H1 (cell line): ENCODE data around the gene ZNF618. TPM values are rescaled to one million over a fixed set of nuclear protein-coding genes. Genes with fewer than 3 reads are reported as not detected.

Experiments
- CTCF ChIA-PET: fragments of 300-600 bp; sonication (Branson Sonifier 250); formaldehyde crosslinking; loops from one replicate; lab custom pipeline; 2021; ENCODE audit not compliant: partially characterized antibody; lab: Charles Lee
- POLR2A ChIA-PET: fragments of 300-600 bp; sonication (Branson Sonifier 250); formaldehyde crosslinking; loops from one replicate; lab custom pipeline; 2021; ENCODE audit warnings: inconsistent platforms; ENCODE audit not compliant: partially characterized antibody; lab: Charles Lee
- DNase-seq, 2 experiments: peaks; one replicate each; pipeline versions ENCODE4 v3.0.0 to v3.0.0-alpha.2; 2010 to 2022; ENCODE audit warnings: low spot score in 2 of 2, low read depth in 1 of 2, mixed read lengths in 1 of 2
- FAIRE-seq: peaks from 2 replicates; lab custom pipeline; 2011; peaks lifted over from hg19 to GRCh38; lab: Jason Lieb, UNC
- H2AFZ ChIP-seq: 2 replicates; pipeline ENCODE4 v1.8.1; 2012; ENCODE audit warnings: low read length, inconsistent platforms
- H2AK5ac ChIP-seq: 2 replicates; pipeline ENCODE4 v1.6.1; 2013; ENCODE audit warnings: low read depth, low read length
- H2BK120ac ChIP-seq: replicated peaks from 2 replicates; pipeline ENCODE3; 2013; ENCODE audit warnings: low read depth, low read length, inconsistent platforms
- H2BK12ac ChIP-seq: 2 replicates; pipeline ENCODE4 v1.6.1; 2013; ENCODE audit warnings: low read depth, low read length
- H2BK15ac ChIP-seq: 2 replicates; pipeline ENCODE4 v1.6.1; 2013; ENCODE audit warnings: low read length
- H2BK20ac ChIP-seq: 2 replicates; pipeline ENCODE4 v1.6.1; 2013; ENCODE audit warnings: low read length
- H2BK5ac ChIP-seq: 2 replicates; pipeline ENCODE4 v1.6.1; 2013; ENCODE audit warnings: low read depth, low read length
- H3K14ac ChIP-seq: 2 replicates; pipeline ENCODE4 v1.6.1; 2013; ENCODE audit warnings: inconsistent platforms; ENCODE audit not compliant: insufficient read length
- H3K18ac ChIP-seq: 2 replicates; pipeline ENCODE4 v1.6.1; 2013; ENCODE audit warnings: low read length; ENCODE audit errors: extremely low read depth
- H3K23ac ChIP-seq: 2 replicates; pipeline ENCODE4 v1.6.1; 2013; ENCODE audit warnings: inconsistent platforms; ENCODE audit not compliant: insufficient read length
- H3K23me2 ChIP-seq: 2 replicates; pipeline ENCODE4 v1.6.1; 2013; ENCODE audit warnings: low read depth, low read length
- H3K27ac ChIP-seq: 2 replicates; pipeline ENCODE4 v1.6.1; 2011; ENCODE audit warnings: low read depth, low read length, inconsistent platforms
- H3K27me3 ChIP-seq, 4 experiments: replicated peaks in 1 of 4; 1 replicate in 1 of 4; 2 replicates in 3 of 4; pipeline versions ENCODE4 v1.6.1 to v1.8.1; 2011 to 2013; ENCODE audit warnings: low read length in 3 of 4, mild to moderate bottlenecking in 3 of 4, inconsistent platforms in 2 of 4, mixed read lengths in 2 of 4, moderate library complexity in 1 of 4; ENCODE audit not compliant: control insufficient read depth in 3 of 4, insufficient read depth in 3 of 4; ENCODE audit errors: extremely low read depth in 1 of 4
- H3K36me3 ChIP-seq, 4 experiments: 2 replicates each; pipeline versions ENCODE4 v1.6.1 to v1.8.1; 2011 to 2013; ENCODE audit warnings: mild to moderate bottlenecking in 4 of 4, low read length in 3 of 4, moderate library complexity in 2 of 4, control low read depth in 1 of 4, inconsistent platforms in 1 of 4; ENCODE audit not compliant: insufficient read depth in 4 of 4, control insufficient read depth in 2 of 4
- H3K4ac ChIP-seq: replicated peaks from 2 replicates; pipeline ENCODE3; 2013; ENCODE audit warnings: low read length, low read depth, mixed read lengths, inconsistent platforms; ENCODE audit not compliant: insufficient read length
- H3K4me1 ChIP-seq, 4 experiments: replicated peaks in 1 of 4; 1 replicate in 1 of 4; 2 replicates in 3 of 4; pipeline versions ENCODE4 v1.6.1 to v1.8.1; 2011 to 2013; ENCODE audit warnings: low read length in 3 of 4, inconsistent platforms in 2 of 4, mixed read lengths in 1 of 4; ENCODE audit not compliant: insufficient read depth in 4 of 4, control insufficient read depth in 3 of 4
- H3K4me2 ChIP-seq, 2 experiments: 2 replicates each; pipeline versions ENCODE4 v1.6.1 to v1.8.1; 2011 to 2013; ENCODE audit warnings: low read depth in 2 of 2, low read length in 2 of 2, control low read depth in 1 of 2, inconsistent platforms in 1 of 2, mild to moderate bottlenecking in 1 of 2; ENCODE audit not compliant: insufficient read depth in 1 of 2
- H3K4me3 ChIP-seq, 4 experiments: fragments of 200-600, 300-600 bp in 1 of 4; sonication (generic), shearing (Covaris generic), sonication (Bioruptor Twin) in 1 of 4; 2 replicates each; pipeline versions ENCODE4 v1.5.1 to v1.8.1; 2011 to 2016; ENCODE audit warnings: low read length in 4 of 4, low read depth in 3 of 4, control low read depth in 2 of 4, inconsistent platforms in 2 of 4, mild to moderate bottlenecking in 2 of 4, mixed read lengths in 1 of 4, moderate library complexity in 1 of 4; ENCODE audit not compliant: insufficient read depth in 2 of 4; ENCODE audit errors: extremely low read depth in 1 of 4
- H3K56ac ChIP-seq: replicated peaks from 2 replicates; pipeline ENCODE3; 2013; ENCODE audit warnings: low read depth, mild to moderate bottlenecking, mixed read lengths, low read length, inconsistent platforms; ENCODE audit not compliant: insufficient read length
- H3K79me1 ChIP-seq: 2 replicates; pipeline ENCODE4 v1.6.1; 2013; ENCODE audit warnings: low read depth, low read length, control low read depth
- H3K79me2 ChIP-seq, 2 experiments: 2 replicates each; pipeline versions ENCODE4 v1.6.1 to v1.8.1; 2012 to 2013; ENCODE audit warnings: low read length in 2 of 2, mild to moderate bottlenecking in 2 of 2, inconsistent platforms in 1 of 2; ENCODE audit not compliant: insufficient read depth in 2 of 2, control insufficient read depth in 1 of 2
- H3K9ac ChIP-seq, 4 experiments: replicated peaks in 1 of 4; 1 replicate in 1 of 4; 2 replicates in 3 of 4; pipeline versions ENCODE4 v1.6.1 to v1.8.1; 2011 to 2013; ENCODE audit warnings: low read depth in 3 of 4, low read length in 3 of 4, control low read depth in 2 of 4, mild to moderate bottlenecking in 2 of 4, moderate library complexity in 2 of 4, inconsistent platforms in 1 of 4; ENCODE audit errors: extremely low read depth in 1 of 4
- H3K9me3 ChIP-seq, 2 experiments: 2 replicates each; pipeline versions ENCODE4 v1.6.1 to v1.8.1; 2012 to 2013; ENCODE audit warnings: mild to moderate bottlenecking in 2 of 2, moderate library complexity in 2 of 2, control low read depth in 1 of 2, inconsistent platforms in 1 of 2, low read depth in 1 of 2, low read length in 1 of 2, mixed read lengths in 1 of 2; ENCODE audit not compliant: insufficient read depth in 2 of 2
- H4K20me1 ChIP-seq, 2 experiments: replicated peaks in 1 of 2; 2 replicates each; pipeline versions ENCODE3 to v1.8.1; 2011 to 2013; ENCODE audit warnings: inconsistent platforms in 2 of 2, low read length in 2 of 2, mild to moderate bottlenecking in 1 of 2; ENCODE audit not compliant: insufficient read depth in 2 of 2, control insufficient read depth in 1 of 2
- H4K5ac ChIP-seq: 2 replicates; pipeline ENCODE4 v1.6.1; 2013; ENCODE audit warnings: low read length, low read depth, mixed read lengths, inconsistent platforms; ENCODE audit not compliant: insufficient read length
- H4K8ac ChIP-seq: 2 replicates; pipeline ENCODE4 v1.8.0; 2013; ENCODE audit warnings: mild to moderate bottlenecking, moderate library complexity, low read length, inconsistent platforms; ENCODE audit not compliant: insufficient read depth; ENCODE audit errors: extremely low read depth
- H4K91ac ChIP-seq: replicated peaks from 2 replicates; pipeline ENCODE3; 2013; ENCODE audit warnings: low read length, mixed read lengths, inconsistent platforms; ENCODE audit not compliant: insufficient read length
- BACH1 ChIP-seq: IDR thresholded peaks from 2 replicates; pipeline ENCODE4 v1.6.1; 2012; ENCODE audit warnings: low read length, improper control_type of control experiment
- KDM5A ChIP-seq: fragments of 200-600 bp; IDR thresholded peaks from 2 replicates; pipeline ENCODE4 v1.7.1; 2012; ENCODE audit warnings: mild to moderate bottlenecking, low read length, inconsistent platforms, mixed read lengths
- RAD21 ChIP-seq, 2 experiments: IDR thresholded peaks in 1 of 2; conservative IDR thresholded peaks in 1 of 2; 2 replicates each; pipeline ENCODE4 v1.6.1; 2011; ENCODE audit warnings: low read depth in 2 of 2, low read length in 2 of 2, improper control_type of control experiment in 1 of 2, inconsistent platforms in 1 of 2, mild to moderate bottlenecking in 1 of 2, moderate library complexity in 1 of 2
- SP4 ChIP-seq: IDR thresholded peaks from 2 replicates; pipeline ENCODE4 v1.6.1; 2012; ENCODE audit warnings: low read length, inconsistent platforms
- TCF12 ChIP-seq: IDR thresholded peaks from 2 replicates; pipeline ENCODE4 v1.6.1; 2011; ENCODE audit warnings: low read depth, mild to moderate bottlenecking, low read length
- WGBS, 2 experiments: shearing (Covaris generic) in 1 of 2; methylation state at CpG; one replicate each; pipeline versions ENCODE4 v1.1.6 to v1.1.7; 2013 to 2015; ENCODE audit warnings: low lambda C conversion rate in 2 of 2, mixed read lengths in 2 of 2, inconsistent platforms in 1 of 2, low coverage in 1 of 2, missing lambda C conversion rate in 1 of 2; ENCODE audit not compliant: insufficient replicate concordance in 2 of 2, insufficient coverage in 1 of 2, insufficient read length in 1 of 2; ENCODE audit errors: extremely low coverage in 1 of 2, missing lambda C conversion rate in 1 of 2; 5-methylcytosine and 5-hydroxymethylcytosine counted together
- polyA plus RNA-seq, 7 experiments: library from polyadenylated mRNA; depleted of rRNA in 3 of 7; stranded (reverse) in 5 of 7; unstranded in 2 of 7; fragments of >200 nt in 5 of 7; fragments of 200-250 nt in 2 of 7; gene quantifications; 1 replicate in 5 of 7; 2 replicates in 1 of 7; 4 replicates in 1 of 7; pipeline versions ENCODE4 v1.2.1 to v1.2.3, GENCODE V29; 2011 to 2013; ENCODE audit warnings: missing spikeins in 2 of 7, mixed read lengths in 2 of 7
- total RNA-seq: library from RNA; stranded (reverse); fragmentation: NEBNext Ultra II Directional; extraction: Animal tissue kit (Norgen Biotek cat#: 25700); gene quantifications from 2 replicates; pipeline ENCODE4 v1.2.1, GENCODE V29; 2021

The ZNF618 gene
- total and polyA plus RNA-seq, 2 of the 8 experiments (the other 6 are each of a cell fraction or from before 2014, with no cell fraction given): 9.6 to 28.5 TPM

GRCh38 chr9:114001410-114001685, 125.2 kb downstream of the ZNF618 start:
- Histone ChIP-seq H3K14ac (no peak overlapping the region), H3K27ac (no peak overlapping the region), H3K4me3 (no peak overlapping the region), H3K4me2 (no peak overlapping the region), H3K9ac (no peak overlapping the region), H4K8ac (no peak overlapping the region), H3K79me2 (no peaks in the 10 kb centered on the region), H3K56ac (no peak overlapping the region), H3K79me1 (no peaks in the 10 kb centered on the region), H2AFZ (no peak overlapping the region), H3K18ac (no peak overlapping the region), H2BK5ac (no peak overlapping the region), H4K20me1 (peaks cover 2 to 4% of the 10 kb centered on the region in 2 experiments), H3K36me3 (peaks cover 0 to 4% (median 0%) of the 10 kb centered on the region in 4 experiments; a peak in 3 of 8 replicates), H3K23ac (no peak overlapping the region), H3K4ac (no peak overlapping the region), H4K91ac (no peak overlapping the region), H3K23me2 (no peaks in the 10 kb centered on the region), H4K5ac (no peak overlapping the region), H2BK12ac (no peak overlapping the region), H2BK15ac (no peak overlapping the region), H2AK5ac (no peak overlapping the region), H2BK20ac (no peak overlapping the region), H3K9me3 (no peaks in the 10 kb centered on the region), H2BK120ac (no peak overlapping the region), H3K4me1 (no peaks in the 10 kb centered on the region), H3K27me3 (no peaks in the 10 kb centered on the region)
- FAIRE-seq (no peak), DNase-seq (no peak)
- WGBS, 2 experiments: 61% methylated on average over 3 of the region's 3 CpGs; no CpG with 5 or more reads in 1 of the 2 experiments
- CTCF ChIA-PET: interaction anchor here (1.4 to 1.7 kb wide), 2 partner anchors 9 to 100 kb away, joined by 3 to 9 read pairs; no protein-coding TSS in a partner anchor
- POLR2A ChIA-PET: no interaction called here
- no peak for TF ChIP-seq TCF12
- no peak for TF ChIP-seq BACH1
- no peak for TF ChIP-seq SP4
- TF ChIP-seq KDM5A: no peak
- TF ChIP-seq RAD21 (IDR thresholded peaks at IDR 0.05 in 1 of 2, conservative IDR thresholded peaks at IDR 0.05 in 1 of 2; ENCODE audit: low read depth in 2 of 2, low read length in 2 of 2): no peak
